IPS DF 6.9 (cell line): ENCODE measurements around the gene CHM.
A peak's percentile ranks its signal among the peaks of the same experiment; 100 is the strongest.

Experiments
- DNase-seq: peaks from one replicate; pipeline ENCODE4 v3.0.0-alpha.2; 2013; ENCODE audit warnings: low read depth, low spot score
- H3K27ac ChIP-seq: one replicate; pipeline ENCODE4 v1.5.1; 2013; ENCODE audit warnings: low read length, control low read depth
- H3K27me3 ChIP-seq: 2 replicates; pipeline ENCODE4 v1.6.1; 2013; ENCODE audit warnings: mild to moderate bottlenecking, low read length; ENCODE audit not compliant: control insufficient read depth, insufficient read depth
- H3K36me3 ChIP-seq: 2 replicates; pipeline ENCODE4 v1.6.1; 2013; ENCODE audit warnings: low read length; ENCODE audit not compliant: control insufficient read depth, insufficient read depth
- H3K4me1 ChIP-seq: 2 replicates; pipeline ENCODE4 v1.6.1; 2013; ENCODE audit warnings: low read length; ENCODE audit not compliant: control insufficient read depth, insufficient read depth
- H3K4me3 ChIP-seq: 2 replicates; pipeline ENCODE4 v1.5.1; 2013; ENCODE audit warnings: mild to moderate bottlenecking, low read length
- H3K9me3 ChIP-seq: 2 replicates; pipeline ENCODE4 v1.6.1; 2013; ENCODE audit warnings: low read length, inconsistent platforms; ENCODE audit not compliant: control insufficient read depth, insufficient read depth
- WGBS: extraction: QIAGEN DNeasy Blood & Tissue Kit; methylation state at CpG from one replicate; pipeline ENCODE4 v1.1.7; 2013; ENCODE audit warnings: mixed read lengths, missing lambda C conversion rate; ENCODE audit not compliant: insufficient read length, insufficient coverage; 5-methylcytosine and 5-hydroxymethylcytosine counted together

Gene CHM, protein sequence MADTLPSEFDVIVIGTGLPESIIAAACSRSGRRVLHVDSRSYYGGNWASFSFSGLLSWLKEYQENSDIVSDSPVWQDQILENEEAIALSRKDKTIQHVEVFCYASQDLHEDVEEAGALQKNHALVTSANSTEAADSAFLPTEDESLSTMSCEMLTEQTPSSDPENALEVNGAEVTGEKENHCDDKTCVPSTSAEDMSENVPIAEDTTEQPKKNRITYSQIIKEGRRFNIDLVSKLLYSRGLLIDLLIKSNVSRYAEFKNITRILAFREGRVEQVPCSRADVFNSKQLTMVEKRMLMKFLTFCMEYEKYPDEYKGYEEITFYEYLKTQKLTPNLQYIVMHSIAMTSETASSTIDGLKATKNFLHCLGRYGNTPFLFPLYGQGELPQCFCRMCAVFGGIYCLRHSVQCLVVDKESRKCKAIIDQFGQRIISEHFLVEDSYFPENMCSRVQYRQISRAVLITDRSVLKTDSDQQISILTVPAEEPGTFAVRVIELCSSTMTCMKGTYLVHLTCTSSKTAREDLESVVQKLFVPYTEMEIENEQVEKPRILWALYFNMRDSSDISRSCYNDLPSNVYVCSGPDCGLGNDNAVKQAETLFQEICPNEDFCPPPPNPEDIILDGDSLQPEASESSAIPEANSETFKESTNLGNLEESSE

DNA sequence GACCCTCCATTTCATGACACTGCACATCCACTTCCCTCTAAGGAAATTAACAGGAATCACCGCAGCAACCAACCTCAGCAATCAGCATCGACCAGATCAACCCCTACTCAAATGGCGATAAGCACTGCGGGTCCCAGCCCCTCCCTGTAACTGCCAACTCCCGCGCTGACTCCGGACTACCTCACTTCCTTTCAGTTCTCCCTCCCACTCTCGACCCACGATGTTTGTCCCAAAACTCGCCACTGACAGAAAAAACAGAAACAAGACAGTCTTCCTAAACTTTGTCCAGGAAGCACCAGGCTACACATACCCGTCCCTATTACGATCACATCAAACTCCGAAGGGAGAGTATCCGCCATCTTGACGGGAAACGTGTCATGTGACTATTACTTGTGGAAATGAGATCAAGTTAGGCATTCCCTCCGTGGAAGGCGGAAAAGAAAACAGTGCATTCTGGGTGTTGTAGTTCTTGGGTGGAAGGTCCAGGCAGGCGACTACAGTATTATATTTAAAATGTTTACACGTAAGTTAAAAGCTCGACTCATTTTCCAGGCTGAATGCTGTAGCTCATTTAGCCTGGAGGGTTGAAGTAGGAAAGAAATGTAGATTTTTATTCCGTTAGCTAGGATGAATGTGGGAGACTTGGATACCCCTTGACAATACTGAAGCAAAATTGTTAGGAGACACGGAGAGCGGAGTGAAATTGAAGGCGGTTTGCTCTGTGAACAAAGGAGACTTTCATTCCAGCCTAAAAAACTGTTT, at the start of gene CHM:
CHM (minus strand) TSS at position 385 of the 762 bp plus-strand sequence; CDS start at position 359, 26 bp downstream.
- H3K27me3 ChIP-seq = no peaks in the 10 kb centered on the region
- H3K4me1 ChIP-seq = no peaks in the 10 kb centered on the region
- DNase-seq = peak; percentile 33
- H3K9me3 ChIP-seq = no peaks in the 10 kb centered on the region
- no CpG with 5 or more reads among the region's 25 CpGs for WGBS
- H3K4me3 ChIP-seq = peak within 1 kb of the TSS; percentile 99; the same call in 1 of the 2 replicates
- no peaks in the 10 kb centered on the region for H3K36me3 ChIP-seq
- no peak within 1 kb of the TSS for H3K27ac ChIP-seq

DNA sequence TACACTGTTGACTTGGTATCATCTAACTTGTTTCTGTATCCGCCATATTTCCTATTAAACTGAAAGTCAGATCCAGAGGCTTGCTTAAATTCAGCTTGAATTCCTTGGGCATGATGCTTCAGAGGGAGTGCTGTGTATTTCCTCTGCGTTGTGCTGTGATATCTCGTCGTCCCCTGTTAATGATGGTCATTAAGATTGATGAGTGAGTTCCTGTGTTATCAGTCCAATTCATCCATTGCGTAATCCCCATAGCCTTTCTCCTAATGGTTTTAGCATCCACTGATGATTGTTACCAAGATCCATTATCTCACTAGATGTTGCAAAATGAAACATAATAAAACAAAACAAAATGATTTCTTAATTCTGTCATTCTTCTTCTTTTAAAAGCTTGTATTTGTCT, 31.3 kb upstream of the CHM start:
- Histone ChIP-seq H3K4me3 (no peak overlapping the region), H3K9me3 (no peaks in the 10 kb centered on the region), H3K36me3 (no peaks in the 10 kb centered on the region), H3K4me1 (no peaks in the 10 kb centered on the region), H3K27me3 (no peaks in the 10 kb centered on the region), H3K27ac (no peak overlapping the region)
- WGBS = no CpG with 5 or more reads among the region's 5 CpGs
- no peak for DNase-seq

DNA sequence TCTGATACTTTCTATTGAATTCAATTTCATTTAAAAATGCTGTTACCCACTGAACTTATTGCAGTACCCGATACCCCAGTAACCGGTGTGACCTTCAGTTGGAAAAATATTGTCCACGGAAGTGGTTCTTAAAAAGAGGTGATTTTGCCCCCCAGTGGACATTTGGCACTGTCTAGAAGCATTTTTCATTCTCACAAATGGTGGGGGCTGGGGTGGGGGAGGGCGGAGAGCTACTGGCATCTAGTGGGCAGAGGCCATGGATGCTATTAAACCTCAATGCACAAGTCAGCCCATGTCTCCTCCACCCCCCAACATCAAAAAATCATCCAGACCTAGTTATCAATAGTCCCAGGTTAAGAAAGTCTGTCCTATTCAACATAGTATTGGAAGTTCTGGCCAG, 19.6 kb upstream of the CHM start:
- no CpG with 5 or more reads among the region's 4 CpGs for WGBS
- Histone ChIP-seq H3K36me3 (no peaks in the 10 kb centered on the region), H3K4me1 (no peaks in the 10 kb centered on the region), H3K9me3 (no peaks in the 10 kb centered on the region), H3K27ac (no peak overlapping the region), H3K4me3 (no peak overlapping the region), H3K27me3 (no peaks in the 10 kb centered on the region)
- no peak for DNase-seq

GRCh38 chrX:86061407-86061806, 14.0 kb upstream of the CHM start:
- H3K36me3 ChIP-seq = no peaks in the 10 kb centered on the region
- no peaks in the 10 kb centered on the region for H3K4me1 ChIP-seq
- H3K27me3 ChIP-seq = no peaks in the 10 kb centered on the region
- no peak for DNase-seq
- no peak overlapping the region for H3K4me3 ChIP-seq
- no peaks in the 10 kb centered on the region for H3K9me3 ChIP-seq
- H3K27ac ChIP-seq = no peak overlapping the region
- WGBS = no CpG with 5 or more reads among the region's 3 CpGs

GRCh38 chrX:86051741-86052140, 4.4 kb upstream of the CHM start:
- no peak overlapping the region for H3K4me3 ChIP-seq
- H3K27me3 ChIP-seq = no peaks in the 10 kb centered on the region
- no peak for DNase-seq
- no peaks in the 10 kb centered on the region for H3K9me3 ChIP-seq
- H3K27ac ChIP-seq = no peak overlapping the region
- WGBS = no CpG with 5 or more reads among the region's 2 CpGs
- no peaks in the 10 kb centered on the region for H3K4me1 ChIP-seq
- no peaks in the 10 kb centered on the region for H3K36me3 ChIP-seq

- Histone ChIP-seq H3K27me3 (no peaks in the 10 kb centered on the region), H3K27ac (no peak overlapping the region), H3K4me3 (no peak overlapping the region; the same call in 1 of the 2 replicates), H3K9me3 (no peaks in the 10 kb centered on the region), H3K4me1 (no peaks in the 10 kb centered on the region), H3K36me3 (no peaks in the 10 kb centered on the region)
- no CpG with 5 or more reads among the region's 15 CpGs for WGBS
- DNase-seq = no peak
Measured at GRCh38 chrX:86047936-86048280, 550 bp upstream of the CHM start.

DNA sequence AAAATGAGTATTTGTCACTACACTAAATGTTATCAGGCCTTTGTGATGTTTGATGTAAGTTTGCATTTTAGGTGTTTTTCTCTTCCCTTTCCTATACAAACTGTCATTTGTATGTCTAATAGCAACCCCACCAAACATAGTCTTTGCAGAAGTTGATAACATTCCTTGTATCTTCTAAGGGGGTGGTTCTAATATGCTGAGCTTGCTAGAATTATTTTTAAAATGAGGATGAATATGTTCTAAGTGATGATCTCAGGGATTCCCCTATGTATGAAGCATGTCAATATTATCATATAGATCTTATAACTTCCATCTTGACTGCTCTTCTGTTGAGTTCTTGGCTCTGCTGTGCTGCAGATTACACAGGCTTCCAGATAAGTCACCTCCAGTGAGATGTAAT, 3.1 kb downstream of the CHM start:
- Histone ChIP-seq H3K4me3 (no peak overlapping the region), H3K36me3 (no peaks in the 10 kb centered on the region), H3K27me3 (no peaks in the 10 kb centered on the region), H3K9me3 (no peaks in the 10 kb centered on the region), H3K4me1 (no peaks in the 10 kb centered on the region), H3K27ac (no peak overlapping the region)
- DNase-seq = no peak

GRCh38 chrX:86039625-86040568, 7.5 kb downstream of the CHM start:
- Histone ChIP-seq H3K4me3 (no peak overlapping the region), H3K27ac (no peak overlapping the region), H3K4me1 (no peaks in the 10 kb centered on the region), H3K36me3 (no peaks in the 10 kb centered on the region), H3K27me3 (no peaks in the 10 kb centered on the region), H3K9me3 (no peaks in the 10 kb centered on the region)
- no peak for DNase-seq
- no CpG with 5 or more reads among the region's 21 CpGs for WGBS

- H3K27ac ChIP-seq = no peak overlapping the region
- DNase-seq = no peak
- no peaks in the 10 kb centered on the region for H3K4me1 ChIP-seq
- no peaks in the 10 kb centered on the region for H3K27me3 ChIP-seq
- H3K4me3 ChIP-seq = no peak overlapping the region
- no peaks in the 10 kb centered on the region for H3K36me3 ChIP-seq
- H3K9me3 ChIP-seq = no peaks in the 10 kb centered on the region
Measured at GRCh38 chrX:86033385-86033784, 14.0 kb downstream of the CHM start.

GRCh38 chrX:86028681-86029080, 18.7 kb downstream of the CHM start:
- WGBS = no CpG with 5 or more reads among the region's 2 CpGs
- H3K27ac ChIP-seq = no peak overlapping the region
- H3K36me3 ChIP-seq = no peaks in the 10 kb centered on the region
- DNase-seq = no peak
- no peaks in the 10 kb centered on the region for H3K27me3 ChIP-seq
- H3K9me3 ChIP-seq = no peaks in the 10 kb centered on the region
- no peaks in the 10 kb centered on the region for H3K4me1 ChIP-seq
- H3K4me3 ChIP-seq = no peak overlapping the region
